ENCODE results near the gene TMEM273.

Gene TMEM273

DNA sequence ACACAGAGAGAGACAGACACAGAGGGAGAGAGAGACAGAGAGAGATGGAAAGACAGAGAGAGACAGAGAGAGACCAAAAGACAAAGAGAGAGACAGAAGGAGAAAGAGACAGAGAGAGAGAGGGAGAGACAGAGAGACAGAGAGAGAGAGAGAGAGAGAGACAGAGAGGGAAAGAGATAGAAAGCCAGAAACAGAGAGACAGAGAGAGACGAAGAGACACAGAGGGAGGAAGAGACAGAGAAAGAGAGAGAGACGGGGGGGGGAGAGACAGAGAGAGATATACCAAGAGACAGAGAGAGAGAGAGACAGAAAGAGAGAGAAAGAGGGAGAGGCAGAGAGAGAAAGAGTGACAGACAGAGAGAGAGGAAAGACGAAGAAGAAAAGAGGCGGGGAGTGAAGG is 83.1 kb downstream of the TMEM273 start:
- no peak overlapping the region for H3K4me3 ChIP-seq (ENCODE audit: low read length)
- no peak for TF ChIP-seq EZH2phosphoT487 (IDR thresholded peaks at IDR 0.05; ENCODE audit: low read depth)
- TF ChIP-seq CTCF (IDR thresholded peaks at IDR 0.05; ENCODE audit: low read depth, low read length): no peak
- no peak overlapping the region for H3K4me2 ChIP-seq (ENCODE audit: low read length)
- H2AFZ ChIP-seq (ENCODE audit: low read depth, low read length): no peak overlapping the region
- H3K27ac ChIP-seq (ENCODE audit: low read length): no peak overlapping the region
- no peaks in the 10 kb centered on the region for H3K4me1 ChIP-seq (ENCODE audit: low read length)
- no peaks in the 10 kb centered on the region for H3K79me2 ChIP-seq (ENCODE audit: low read length)
- H3K9ac ChIP-seq (ENCODE audit: low read length): no peak overlapping the region
- H3K36me3 ChIP-seq (replicated peaks; ENCODE audit: low read depth, low read length): no peaks in the 10 kb centered on the region
- no peaks in the 10 kb centered on the region for H3K9me3 ChIP-seq (ENCODE audit: insufficient read depth, low read length)
- H3K27me3 ChIP-seq (ENCODE audit: low read depth, low read length): peaks cover 3% of the 10 kb centered on the region; the same call in 1 of the 2 replicates
- no peaks in the 10 kb centered on the region for H4K20me1 ChIP-seq (ENCODE audit: insufficient read depth, low read length)
